ENCODE data around the gene DGKH.

DGKH gene

DNA sequence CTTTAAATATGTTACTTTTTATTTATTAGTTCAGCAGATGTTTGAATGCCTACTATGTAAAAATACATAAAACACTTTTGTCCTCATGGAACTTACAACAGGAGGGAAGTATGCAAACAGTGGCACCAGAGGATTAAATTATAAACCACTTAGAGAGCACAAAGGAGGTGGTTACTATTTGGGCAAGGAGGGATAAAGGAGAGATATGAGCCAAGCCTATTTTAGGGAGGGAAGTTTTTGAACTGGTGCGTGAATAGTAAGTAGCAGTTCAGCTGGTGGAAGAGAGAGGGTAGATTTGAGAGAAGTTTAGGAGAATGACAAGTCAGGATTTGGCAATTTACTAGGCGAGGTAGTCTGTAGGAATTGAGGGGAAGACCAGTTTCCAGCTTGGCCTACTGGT is 232.1 kb downstream of the DGKH start:
- H3F3A ChIP-seq (ENCODE audit: insufficient read depth, low read length): no peaks in the 10 kb centered on the region
- H3K4me1 ChIP-seq (ENCODE audit: insufficient read depth, low read length, severe bottlenecking): peaks cover 58% of the 10 kb centered on the region
- peaks cover 99% of the 10 kb centered on the region for H3K79me2 ChIP-seq (ENCODE audit: insufficient read depth, low read length)
- H3K27ac ChIP-seq (ENCODE audit: low read depth, low read length, poor library complexity, severe bottlenecking): no peak overlapping the region
- no peak overlapping the region for H3K9ac ChIP-seq (ENCODE audit: low read length)
- no peaks in the 10 kb centered on the region for H3K9me2 ChIP-seq (ENCODE audit: low read depth, low read length)
- H3K9me3 ChIP-seq (ENCODE audit: low read length): peaks cover 5% of the 10 kb centered on the region; the same call in 1 of the 2 replicates
- TF ChIP-seq EZH2 (IDR thresholded peaks at IDR 0.05; ENCODE audit: borderline replicate concordance, low read length): no peak
- TF ChIP-seq, protein P1, sequence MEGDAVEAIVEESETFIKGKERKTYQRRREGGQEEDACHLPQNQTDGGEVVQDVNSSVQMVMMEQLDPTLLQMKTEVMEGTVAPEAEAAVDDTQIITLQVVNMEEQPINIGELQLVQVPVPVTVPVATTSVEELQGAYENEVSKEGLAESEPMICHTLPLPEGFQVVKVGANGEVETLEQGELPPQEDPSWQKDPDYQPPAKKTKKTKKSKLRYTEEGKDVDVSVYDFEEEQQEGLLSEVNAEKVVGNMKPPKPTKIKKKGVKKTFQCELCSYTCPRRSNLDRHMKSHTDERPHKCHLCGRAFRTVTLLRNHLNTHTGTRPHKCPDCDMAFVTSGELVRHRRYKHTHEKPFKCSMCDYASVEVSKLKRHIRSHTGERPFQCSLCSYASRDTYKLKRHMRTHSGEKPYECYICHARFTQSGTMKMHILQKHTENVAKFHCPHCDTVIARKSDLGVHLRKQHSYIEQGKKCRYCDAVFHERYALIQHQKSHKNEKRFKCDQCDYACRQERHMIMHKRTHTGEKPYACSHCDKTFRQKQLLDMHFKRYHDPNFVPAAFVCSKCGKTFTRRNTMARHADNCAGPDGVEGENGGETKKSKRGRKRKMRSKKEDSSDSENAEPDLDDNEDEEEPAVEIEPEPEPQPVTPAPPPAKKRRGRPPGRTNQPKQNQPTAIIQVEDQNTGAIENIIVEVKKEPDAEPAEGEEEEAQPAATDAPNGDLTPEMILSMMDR (IDR thresholded peaks at IDR 0.05; ENCODE audit: low read length): no peak
- H2AFZ ChIP-seq (ENCODE audit: low read length): no peak overlapping the region
- H3K36me3 ChIP-seq (ENCODE audit: insufficient read depth, low read length): peaks cover 36% of the 10 kb centered on the region
- H4K20me1 ChIP-seq (ENCODE audit: insufficient read depth, low read length): no peaks in the 10 kb centered on the region; the same call in 1 of the 2 replicates
- no peak overlapping the region for H3K4me3 ChIP-seq (ENCODE audit: low read depth, low read length, poor library complexity, severe bottlenecking)
- H3K27me3 ChIP-seq (ENCODE audit: insufficient read depth, low read length): no peaks in the 10 kb centered on the region
- H3K4me2 ChIP-seq (ENCODE audit: low read length): no peak overlapping the region

DNA sequence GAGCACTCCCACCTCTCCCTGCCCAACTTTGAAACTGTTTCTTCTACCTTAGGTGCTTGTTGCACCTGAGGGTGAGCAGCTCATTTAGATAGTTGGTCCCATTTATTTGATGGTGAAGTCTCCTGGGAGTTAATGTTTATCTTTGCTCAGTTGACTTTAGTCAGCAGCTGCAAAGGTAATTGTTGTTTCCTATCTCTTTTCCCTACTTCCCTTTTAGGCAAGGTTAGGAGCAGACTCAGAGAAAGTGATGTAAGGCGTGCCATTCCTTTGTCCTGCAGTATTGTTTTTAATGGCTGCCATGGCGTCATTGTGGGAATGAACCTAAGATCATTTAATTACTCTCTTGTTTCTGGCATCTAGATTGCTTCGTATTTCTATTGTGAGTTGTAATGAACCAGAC is 235.1 kb downstream of the DGKH start:
- Histone ChIP-seq H3K36me3 (ENCODE audit: insufficient read depth, low read length) (peaks cover 56% of the 10 kb centered on the region), H3K79me2 (ENCODE audit: insufficient read depth, low read length) (peaks cover 74% of the 10 kb centered on the region), H3K9me3 (ENCODE audit: low read length) (peaks cover 5% of the 10 kb centered on the region; the same call in 1 of the 2 replicates), H3K4me2 (ENCODE audit: low read length) (no peak overlapping the region), H3K4me3 (ENCODE audit: low read depth, low read length, poor library complexity, severe bottlenecking) (no peak overlapping the region), H3K9ac (ENCODE audit: low read length) (no peak overlapping the region), H3K27me3 (ENCODE audit: insufficient read depth, low read length) (no peaks in the 10 kb centered on the region), H4K20me1 (ENCODE audit: insufficient read depth, low read length) (no peaks in the 10 kb centered on the region; the same call in 1 of the 2 replicates), H3F3A (ENCODE audit: insufficient read depth, low read length) (no peaks in the 10 kb centered on the region), H3K27ac (ENCODE audit: low read depth, low read length, poor library complexity, severe bottlenecking) (no peak overlapping the region), H3K4me1 (ENCODE audit: insufficient read depth, low read length, severe bottlenecking) (peaks cover 29% of the 10 kb centered on the region), H2AFZ (ENCODE audit: low read length) (no peak overlapping the region), H3K9me2 (ENCODE audit: low read depth, low read length) (no peaks in the 10 kb centered on the region)
- TF ChIP-seq EZH2 (IDR thresholded peaks at IDR 0.05; ENCODE audit: borderline replicate concordance, low read length): no peak

DNA sequence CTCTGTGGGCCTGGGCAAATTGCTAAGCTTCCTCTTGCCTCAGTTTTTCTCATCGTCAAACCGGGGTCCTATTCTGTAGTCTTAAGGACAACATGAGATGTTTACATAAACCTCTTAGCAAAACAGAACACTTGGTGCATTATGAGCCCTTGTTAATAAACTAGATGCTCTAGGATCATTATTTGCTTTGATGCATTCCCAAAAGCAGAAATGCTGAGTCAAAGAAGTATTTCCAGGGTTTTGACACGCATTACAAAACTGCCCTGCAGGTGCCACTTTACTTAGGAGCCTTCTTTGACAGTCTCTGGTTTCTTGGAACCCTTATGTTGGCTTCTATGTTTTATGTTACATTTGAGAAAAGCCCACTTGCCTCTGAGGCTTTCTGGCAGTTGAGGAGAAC is 235.6 kb downstream of the DGKH start:
- H3F3A ChIP-seq (ENCODE audit: insufficient read depth, low read length): no peaks in the 10 kb centered on the region
- no peak overlapping the region for H3K4me2 ChIP-seq (ENCODE audit: low read length)
- H3K9me2 ChIP-seq (ENCODE audit: low read depth, low read length): no peaks in the 10 kb centered on the region
- H2AFZ ChIP-seq (ENCODE audit: low read length): no peak overlapping the region
- H3K9ac ChIP-seq (ENCODE audit: low read length): no peak overlapping the region
- no peaks in the 10 kb centered on the region for H3K27me3 ChIP-seq (ENCODE audit: insufficient read depth, low read length)
- no peaks in the 10 kb centered on the region; the same call in 1 of the 2 replicates for H4K20me1 ChIP-seq (ENCODE audit: insufficient read depth, low read length)
- no peak for TF ChIP-seq EZH2 (IDR thresholded peaks at IDR 0.05; ENCODE audit: borderline replicate concordance, low read length)
- TF ChIP-seq, protein P1 (IDR thresholded peaks at IDR 0.05; ENCODE audit: low read length): no peak
- H3K36me3 ChIP-seq (ENCODE audit: insufficient read depth, low read length): peaks cover 56% of the 10 kb centered on the region
- H3K79me2 ChIP-seq (ENCODE audit: insufficient read depth, low read length): peaks cover 70% of the 10 kb centered on the region
- H3K27ac ChIP-seq (ENCODE audit: low read depth, low read length, poor library complexity, severe bottlenecking): no peak overlapping the region
- H3K9me3 ChIP-seq (ENCODE audit: low read length): peaks cover 4% of the 10 kb centered on the region; the same call in 1 of the 2 replicates
- no peak overlapping the region for H3K4me3 ChIP-seq (ENCODE audit: low read depth, low read length, poor library complexity, severe bottlenecking)
- peaks cover 24% of the 10 kb centered on the region for H3K4me1 ChIP-seq (ENCODE audit: insufficient read depth, low read length, severe bottlenecking)
